GM18505 (cell line): Measurements from ENCODE around the gene GAL3ST3.
"Not testable (repeated sequence)": the region's sequence is repeated elsewhere in the genome, so short reads cannot be mapped to it uniquely, and the experiment has no call there.

ENCODE experiments used
- ATAC-seq: cut with Tn5 transposase; IDR thresholded peaks from one replicate; pipeline ENCODE4 v1.9.1; 2021; ENCODE audit not compliant: unreplicated experiment
- POLR2A ChIP-seq: IDR thresholded peaks from 4 replicates; pipeline ENCODE4 v1.6.1; 2011; ENCODE audit warnings: borderline replicate concordance; ENCODE audit not compliant: insufficient read depth, insufficient read length; ENCODE audit errors: extremely low read depth

The GAL3ST3 gene

GRCh38 chr11:66044757-66045156 is 4.2 kb downstream of the GAL3ST3 start:
- no peak for TF ChIP-seq POLR2A
- no peak for ATAC-seq

- no peak for ATAC-seq
- TF ChIP-seq POLR2A = no peak
Measured at GRCh38 chr11:66042996-66043906, 5.7 kb downstream of the GAL3ST3 start.

- ATAC-seq = no peak
- no peak for TF ChIP-seq POLR2A
Measured at GRCh38 chr11:66042227-66042995, 6.5 kb downstream of the GAL3ST3 start.

GRCh38 chr11:66039765-66040164 is 9.2 kb downstream of the GAL3ST3 start:
- ATAC-seq = no peak

GRCh38 chr11:66037327-66037726 is 11.6 kb downstream of the GAL3ST3 start:
- ATAC-seq = no peak
- no peak for TF ChIP-seq POLR2A

More at GRCh38 chr11:66039765-66040164, 9.2 kb downstream of the GAL3ST3 start:
- no peak for TF ChIP-seq POLR2A

GRCh38 chr11:66036334-66036710 is 12.6 kb downstream of the GAL3ST3 start:
- no peak for ATAC-seq
- TF ChIP-seq POLR2A = no peak

GRCh38 chr11:66035653-66036333 is 13.2 kb downstream of the GAL3ST3 start:
- no peak for ATAC-seq
- TF ChIP-seq POLR2A = no peak

GRCh38 chr11:66032957-66033735 is 15.8 kb downstream of the GAL3ST3 start:
- TF ChIP-seq POLR2A = no peak
- no peak for ATAC-seq

- ATAC-seq = no peak
- TF ChIP-seq POLR2A = no peak
Measured at GRCh38 chr11:66026017-66026529, 22.9 kb downstream of the GAL3ST3 start, which contains the start of gene CATSPER1. Gene CATSPER1 (minus strand): TSS chr11:66026479. CDS start chr11:66026379, 100 bp downstream.

GRCh38 chr11:66023186-66023440 is 25.8 kb downstream of the GAL3ST3 start:
- not testable (repeated sequence) for ATAC-seq

- no peak for TF ChIP-seq POLR2A
- no peak for ATAC-seq
Measured at GRCh38 chr11:66022401-66023185, 26.4 kb downstream of the GAL3ST3 start.
